WERI-Rb-1 (cell line): ENCODE results near the gene SIRT4.
A peak's percentile ranks its signal among the peaks of the same experiment; 100 is the strongest.
"Not testable (repeated sequence)": the region's sequence is repeated elsewhere in the genome, so short reads cannot be mapped to it uniquely, and the experiment has no call there.

Experiments used
- DNase-seq: peaks from one replicate; pipeline ENCODE4 v3.0.0-alpha.2; 2020
- H3K27ac ChIP-seq: fragments of 250-450 bp; sonication (Bioruptor Pico); 2 replicates; pipeline ENCODE4 v1.5.1; 2020; ENCODE audit warnings: mild to moderate bottlenecking, moderate library complexity
- H3K27me3 ChIP-seq: fragments of 250-450 bp; sonication (Bioruptor Pico); 2 replicates; pipeline ENCODE4 v1.5.1; 2021; ENCODE audit warnings: mild to moderate bottlenecking, low read depth, moderate library complexity; ENCODE audit not compliant: insufficient read depth, severe bottlenecking
- H3K36me3 ChIP-seq: fragments of 250-450 bp; sonication (Bioruptor Pico); 2 replicates; pipeline ENCODE4 v1.5.1; 2020; ENCODE audit warnings: mild to moderate bottlenecking, moderate library complexity
- H3K4me3 ChIP-seq: 2 replicates; pipeline ENCODE4 v1.5.1; 2011; ENCODE audit warnings: low read depth, mild to moderate bottlenecking, control low read depth, low read length
- H3K9me3 ChIP-seq: fragments of 250-450 bp; sonication (Bioruptor Pico); 2 replicates; pipeline ENCODE4 v1.5.1; 2021; ENCODE audit warnings: mild to moderate bottlenecking, moderate library complexity; ENCODE audit not compliant: severe bottlenecking
- CTCF ChIP-seq: IDR thresholded peaks from 2 replicates; pipeline ENCODE4 v1.5.1; 2011; ENCODE audit warnings: low read depth, mild to moderate bottlenecking, control low read depth, inconsistent platforms, low read length

Gene SIRT4

GRCh38 chr12:120327593-120327992 is 25.5 kb downstream of the SIRT4 start, which contains the start of gene PLA2G1B:
PLA2G1B (minus strand) TSS chr12:120327779; CDS start chr12:120327753, 26 bp downstream.
- no peaks in the 10 kb centered on the region for H3K36me3 ChIP-seq
- H3K27ac ChIP-seq, result no peak within 1 kb of the TSS
- TF ChIP-seq CTCF, result no peak
- no peaks in the 10 kb centered on the region for H3K27me3 ChIP-seq
- H3K4me3 ChIP-seq, result no peak within 1 kb of the TSS
- DNase-seq, result no peak
- no peaks in the 10 kb centered on the region for H3K9me3 ChIP-seq

DNA sequence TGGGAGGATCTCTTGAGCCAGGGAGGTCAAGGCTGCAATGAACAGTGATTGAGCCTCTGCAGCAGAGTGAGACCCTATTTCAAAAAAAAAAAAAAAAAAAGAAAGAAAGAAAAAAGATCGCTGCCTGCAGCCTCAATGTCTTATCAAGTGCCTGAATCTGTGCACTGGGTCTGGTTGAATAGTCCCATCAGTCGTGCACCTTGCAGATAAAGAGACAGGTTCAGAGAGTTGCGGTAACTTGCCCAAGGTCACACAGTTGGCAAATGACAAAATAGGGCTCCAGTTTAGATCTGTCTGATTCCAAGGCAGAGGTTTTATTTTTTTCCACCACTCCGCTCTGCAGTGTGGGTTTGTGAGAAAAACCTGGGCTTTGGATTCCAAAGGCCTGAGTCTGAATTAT is 26.1 kb downstream of the SIRT4 start:
- DNase-seq, result no peak
- no peak overlapping the region for H3K27ac ChIP-seq
- TF ChIP-seq CTCF, result no peak

GRCh38 chr12:120331390-120331789 is 29.3 kb downstream of the SIRT4 start:
- H3K4me3 ChIP-seq, result no peak overlapping the region
- DNase-seq, result no peak
- TF ChIP-seq CTCF, result no peak
- peaks cover 6% of the 10 kb centered on the region for H3K9me3 ChIP-seq
- no peak overlapping the region for H3K27ac ChIP-seq
- no peaks in the 10 kb centered on the region for H3K27me3 ChIP-seq
- no peaks in the 10 kb centered on the region for H3K36me3 ChIP-seq

More for the DNA sequence above, 26.1 kb downstream of the SIRT4 start:
- Histone ChIP-seq H3K4me3 (no peak overlapping the region), H3K36me3 (no peaks in the 10 kb centered on the region), H3K9me3 (no peaks in the 10 kb centered on the region), H3K27me3 (no peaks in the 10 kb centered on the region)

DNA sequence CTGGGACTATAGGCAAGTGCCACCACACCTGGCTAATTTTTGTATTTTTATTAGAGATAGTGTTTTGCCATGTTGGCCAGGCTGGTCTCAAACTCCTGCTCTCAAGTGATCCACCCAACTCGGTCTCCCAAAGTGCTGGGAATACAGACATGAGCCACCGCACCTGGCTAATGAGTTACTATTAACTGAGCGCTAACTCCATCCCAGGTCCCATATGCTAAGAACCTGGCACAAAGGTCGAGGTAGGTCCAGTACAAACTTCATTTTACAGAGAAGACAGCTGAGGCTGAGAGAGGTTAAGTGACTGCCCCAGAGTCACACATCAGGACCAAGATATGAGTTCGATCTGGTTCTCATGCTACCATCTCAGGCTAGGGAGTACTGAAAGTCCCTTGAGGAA is 29.9 kb downstream of the SIRT4 start:
- Histone ChIP-seq H3K27ac (no peak overlapping the region), H3K27me3 (no peaks in the 10 kb centered on the region), H3K36me3 (no peaks in the 10 kb centered on the region), H3K9me3 (peaks cover 12% of the 10 kb centered on the region), H3K4me3 (no peak overlapping the region)
- no peak for DNase-seq
- no peak for TF ChIP-seq CTCF

- Histone ChIP-seq H3K4me3 (no peak overlapping the region), H3K36me3 (no peaks in the 10 kb centered on the region), H3K27me3 (no peaks in the 10 kb centered on the region), H3K9me3 (peaks cover 16% of the 10 kb centered on the region), H3K27ac (no peak overlapping the region)
- TF ChIP-seq CTCF, result no peak
- no peak for DNase-seq
These were observed 30.4 kb downstream of the SIRT4 start for GRCh38 chr12:120332523-120332922.

DNA sequence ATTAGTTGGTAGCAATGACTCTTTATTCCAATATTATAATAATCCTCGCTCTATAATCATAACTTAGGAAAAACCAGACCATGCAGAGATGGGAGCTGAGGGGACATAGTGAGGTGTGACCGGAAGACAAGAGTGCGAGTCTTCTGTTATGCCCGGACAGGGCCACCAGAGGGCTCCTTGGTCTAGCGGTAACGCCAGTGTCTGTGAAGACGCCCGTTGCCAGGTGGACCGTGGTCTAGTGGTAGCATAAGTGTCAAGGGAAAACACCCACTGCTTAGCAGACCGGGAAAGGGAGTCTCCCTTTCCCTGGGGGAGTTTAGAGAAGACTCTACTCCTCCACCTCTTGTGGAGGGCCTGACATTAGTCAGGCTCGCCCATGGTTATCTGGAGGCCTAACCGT is 33.3 kb downstream of the SIRT4 start:
- peak; percentile 77 for TF ChIP-seq CTCF
- not testable (repeated sequence) for H3K4me3 ChIP-seq, H3K27ac ChIP-seq, H3K27me3 ChIP-seq, H3K36me3 ChIP-seq
- peak; percentile 86 for DNase-seq
- H3K9me3 ChIP-seq, result peaks cover 21% of the 10 kb centered on the region

GRCh38 chr12:120336392-120336791 is 34.3 kb downstream of the SIRT4 start:
- not testable (repeated sequence) for DNase-seq, H3K27ac ChIP-seq, H3K36me3 ChIP-seq, H3K4me3 ChIP-seq, H3K27me3 ChIP-seq
- peaks cover 21% of the 10 kb centered on the region for H3K9me3 ChIP-seq
